Myometrial cell (primary cell): ENCODE measurements around the gene TUBA1C. TPM values are rescaled to one million over a fixed set of nuclear protein-coding genes. Genes with fewer than 3 reads are reported as not detected.

Experiments used
- total RNA-seq: library from RNA; depleted of rRNA; stranded (reverse); fragments of >200 nt; gene quantifications from 2 replicates; pipeline ENCODE4 v1.2.3, GENCODE V29; 2015

TUBA1C gene
- total RNA-seq = 1,437 and 1,599 TPM in 2 replicates

GRCh38 chr12:49264873-49265792 is at the start of gene TUBA1C:
TUBA1C (plus strand) TSS chr12:49265082; CDS start chr12:49265182, 100 bp downstream.

GRCh38 chr12:49295082-49295936 is 30.4 kb downstream of the TUBA1C start, which contains the start of gene PRPH:
PRPH (plus strand) TSS chr12:49295147; CDS start chr12:49295201, 54 bp downstream.

DNA sequence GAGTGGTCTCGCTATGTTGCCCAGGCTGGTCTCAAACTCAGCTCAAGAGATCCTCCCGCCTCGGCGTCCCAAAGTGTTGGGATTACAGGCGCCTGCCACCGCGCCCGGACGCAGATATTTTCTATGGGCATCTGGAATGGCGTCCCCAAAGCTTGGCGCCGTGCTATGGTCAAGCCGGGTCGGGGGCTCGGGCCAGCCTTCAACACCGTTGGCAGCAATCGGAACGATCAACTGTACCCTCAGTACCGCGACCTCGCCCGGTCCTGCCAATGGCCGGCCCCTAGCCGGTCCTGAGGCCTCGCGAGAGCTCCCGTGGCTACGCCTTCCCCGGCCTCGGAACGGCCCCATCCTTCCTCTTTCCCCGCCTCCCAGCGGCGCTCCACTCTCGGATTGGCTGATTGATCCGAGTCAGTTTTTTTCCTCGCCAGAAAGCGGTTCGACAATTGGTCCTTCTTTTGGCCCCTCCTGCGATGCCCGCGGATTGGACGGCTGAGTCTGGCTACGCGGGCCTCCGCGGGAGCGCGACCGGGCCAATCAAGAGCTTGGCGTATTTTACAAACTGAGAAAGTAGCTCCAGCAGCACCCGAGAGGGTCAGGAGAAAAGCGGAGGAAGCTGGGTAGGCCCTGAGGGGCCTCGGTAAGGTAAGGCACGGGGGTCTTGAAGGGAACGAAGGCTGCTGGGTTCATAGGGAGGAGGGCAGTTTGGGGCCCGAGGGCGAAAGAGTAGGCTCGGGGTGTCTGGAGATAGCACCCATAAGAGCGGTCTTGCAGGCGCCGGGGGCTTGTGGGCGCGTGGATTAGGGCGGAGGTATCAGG is 58.0 kb downstream of the TUBA1C start, which contains the start of gene TROAP:
Gene TROAP (plus strand): TSS at position 548 of the 816 bp plus-strand sequence. CDS start 354 bp downstream, outside the sequence.

Other genes with a start within 250 kb of the TUBA1C start
- gene PRKAG1, start 246.3 kb upstream of the TUBA1C start, total RNA-seq = 114 TPM in 2 replicates
- gene KMT2D, start 204.3 kb upstream of the TUBA1C start, total RNA-seq = 15.9 and 23.6 TPM in 2 replicates
- gene RHEBL1, start 195.1 kb upstream of the TUBA1C start, total RNA-seq = 0.58 and 3.4 TPM in 2 replicates
- not detected in 2 replicates for gene DHH, start 170.3 kb upstream of the TUBA1C start, total RNA-seq
- gene LMBR1L, start 154.2 kb upstream of the TUBA1C start, total RNA-seq = 60.3 and 97.7 TPM in 2 replicates
- 4,951 and 5,972 TPM in 2 replicates for gene TUBA1B, start 133.7 kb upstream of the TUBA1C start, total RNA-seq
- gene TUBA1A, start 76.0 kb upstream of the TUBA1C start, total RNA-seq = 1,622 and 1,849 TPM in 2 replicates
- not detected in 2 replicates for gene PRPH, start 30.1 kb downstream of the TUBA1C start, total RNA-seq
- gene TROAP, start 58.2 kb downstream of the TUBA1C start, total RNA-seq = 24.2 and 25.2 TPM in 2 replicates
- gene C1QL4, start 72.1 kb downstream of the TUBA1C start, total RNA-seq = 0.58 and 0.89 TPM in 2 replicates
- gene DNAJC22, start 81.8 kb downstream of the TUBA1C start, total RNA-seq = 11.9 and 12.7 TPM in 2 replicates
- 36.6 and 39.5 TPM in 2 replicates for gene SPATS2, start 102.4 kb downstream of the TUBA1C start, total RNA-seq